A549 (cell line): ENCODE data around the gene TULP3.

Experiments used
- CTCF ChIP-seq: fragments of >200 bp; sonication (Bioruptor Twin); formaldehyde crosslinking; IDR thresholded peaks from 3 replicates; pipeline ENCODE4 v1.5.1; 2016
- FOSL2 ChIP-seq, 2 experiments: fragments of 450-650 bp in 1 of 2; fragments of >200 bp in 1 of 2; sonication (Bioruptor Twin) in 1 of 2; formaldehyde crosslinking; IDR thresholded peaks; 2 replicates each; pipeline versions ENCODE4 v1.5.0 to v1.6.1; 2016 to 2020; ENCODE audit warnings: mild to moderate bottlenecking in 1 of 2, moderate library complexity in 1 of 2
- FOXS1 ChIP-seq: fragments of 250-450 bp; sonication (Bioruptor Pico); IDR thresholded peaks from 2 replicates; pipeline ENCODE4 v1.5.0; 2020; ENCODE audit warnings: mild to moderate bottlenecking, moderate library complexity
- HOXA7 ChIP-seq: fragments of 250-450 bp; sonication (Bioruptor Pico); IDR thresholded peaks from 2 replicates; pipeline ENCODE4 v1.5.0; 2020; ENCODE audit warnings: mild to moderate bottlenecking, moderate library complexity
- KDM5A ChIP-seq: fragments of 200-600 bp; sonication (generic); IDR thresholded peaks from 2 replicates; pipeline ENCODE4 v1.6.1; 2016; ENCODE audit warnings: antibody characterized with exemption, mild to moderate bottlenecking
- MAX ChIP-seq: IDR thresholded peaks from 2 replicates; pipeline ENCODE4 v1.6.1; 2012
- POLR2A ChIP-seq: IDR thresholded peaks from 2 replicates; pipeline ENCODE4 v1.6.1; 2012; ENCODE audit warnings: mild to moderate bottlenecking, low read length
- RFX5 ChIP-seq: fragments of 450-650 bp; IDR thresholded peaks from 2 replicates; pipeline ENCODE4 v1.7.1; 2014; ENCODE audit warnings: antibody characterized with exemption, mild to moderate bottlenecking, moderate library complexity

DNA sequence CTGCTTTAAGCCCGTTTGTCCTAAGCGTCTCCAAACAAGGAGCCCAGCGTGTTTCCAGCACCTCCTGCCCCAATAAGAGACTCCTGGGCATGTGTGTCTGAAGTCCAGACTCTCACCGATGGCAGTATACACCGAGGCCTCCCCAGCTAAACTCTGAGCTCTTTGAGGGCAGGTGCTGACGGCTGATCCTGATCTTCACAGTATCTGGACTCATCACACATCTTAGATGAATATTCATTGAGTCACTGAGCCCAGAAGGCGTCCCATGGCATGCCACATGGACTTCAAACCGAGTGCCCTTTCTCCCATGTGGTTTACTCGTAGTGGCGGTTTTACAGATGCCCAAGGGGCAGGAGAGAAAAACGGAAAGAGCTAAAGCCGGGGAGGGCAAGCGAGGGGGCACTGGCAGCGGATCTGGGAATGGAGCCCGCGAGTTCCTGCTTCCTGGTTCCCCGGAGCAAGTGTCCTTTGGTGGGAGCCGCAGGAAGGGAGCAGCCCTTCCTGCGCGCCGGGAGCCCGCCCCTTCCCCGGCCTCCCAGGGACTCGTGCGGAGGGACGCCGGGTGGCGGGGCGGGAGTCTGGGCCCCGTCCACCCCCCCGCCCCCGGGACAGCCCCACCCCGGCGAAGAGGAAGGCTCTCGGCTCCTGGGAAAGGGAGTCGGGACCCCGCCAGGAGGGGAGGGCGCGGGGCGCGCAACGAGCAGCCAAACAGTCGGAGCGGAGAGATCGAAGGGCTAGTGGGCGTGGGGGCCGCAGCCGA is 67.9 kb downstream of the TULP3 start:
- no peak for TF ChIP-seq HOXA7 (CRISPR knock-in tag)
- peak; percentile 84 for TF ChIP-seq POLR2A
- TF ChIP-seq CTCF: no peak
- TF ChIP-seq RFX5: no peak
- TF ChIP-seq FOXS1: no peak
- no peak for TF ChIP-seq KDM5A
- no peak for TF ChIP-seq FOSL2 (IDR thresholded peaks at IDR 0.05)
- TF ChIP-seq FOSL2 (CRISPR knock-in tag; IDR thresholded peaks at IDR 0.05): peak; percentile 15; the same call in 1 of the 2 replicates
- peak; percentile 80 for TF ChIP-seq MAX
